Gastrocnemius medialis (tissue), 4 donors: ENCODE measurements around the gene ZBTB2.
"Not testable (repeated sequence)": the region's sequence is repeated elsewhere in the genome, so short reads cannot be mapped to it uniquely, and the experiment has no call there.

ENCODE experiments used
- CTCF ChIP-seq, 5 experiments: fragments of 450-650 bp in 3 of 5; fragments of 200-600 bp in 2 of 5; sonication (generic) in 2 of 5; IDR thresholded peaks in 4 of 5; conservative IDR thresholded peaks in 1 of 5; 1 replicate in 4 of 5; 2 replicates in 1 of 5; pipeline ENCODE4 v1.5.1; 2016 to 2019; ENCODE audit warnings: antibody characterized with exemption in 5 of 5, mild to moderate bottlenecking in 3 of 5, moderate library complexity in 3 of 5
- POLR2A ChIP-seq, 2 donors: fragments of 450-650 bp; IDR thresholded peaks; one replicate each; pipeline ENCODE4 v1.6.1; 2017; ENCODE audit warnings: antibody characterized with exemption in 2 of 2, mild to moderate bottlenecking in 2 of 2, moderate library complexity in 2 of 2

- TF ChIP-seq POLR2A (IDR thresholded peaks at IDR 0.05); CTCF (IDR thresholded peaks at IDR 0.05 in 4 of 5, conservative IDR thresholded peaks at IDR 0.05 in 1 of 5): not testable (repeated sequence)
Observed at GRCh38 chr6:151315661-151316060, 75.7 kb downstream of the ZBTB2 start.
